MM.1S (cell line): ENCODE measurements around the gene VEGFC.

ENCODE experiments used
- DNase-seq: peaks from one replicate; pipeline ENCODE4 v3.0.0-alpha.2; 2015
- H2AFZ ChIP-seq: fragments of 300-600 bp; sonication (generic); 2 replicates; pipeline ENCODE4 v1.6.0; 2016; ENCODE audit warnings: antibody characterized with exemption, low read length
- H3F3A ChIP-seq: fragments of 300-600 bp; sonication (generic); 2 replicates; pipeline ENCODE4 v1.6.1; 2016; ENCODE audit warnings: mild to moderate bottlenecking, antibody characterized with exemption, low read length, moderate library complexity, mixed read lengths; ENCODE audit not compliant: insufficient read depth
- H3K27ac ChIP-seq: fragments of 300-600 bp; sonication (generic); 2 replicates; pipeline ENCODE4 v1.5.1; 2016; ENCODE audit warnings: mild to moderate bottlenecking, low read length
- H3K27me3 ChIP-seq: fragments of 300-600 bp; sonication (generic); replicated peaks from 2 replicates; pipeline ENCODE4 v1.6.0; 2016; ENCODE audit warnings: low read length; ENCODE audit not compliant: insufficient read depth
- H3K36me3 ChIP-seq: fragments of 300-600 bp; sonication (generic); replicated peaks from 2 replicates; pipeline ENCODE4 v1.6.1; 2016; ENCODE audit warnings: mild to moderate bottlenecking, low read length, mixed read lengths; ENCODE audit not compliant: insufficient read depth
- H3K4me1 ChIP-seq: fragments of 300-600 bp; sonication (generic); 2 replicates; pipeline ENCODE4 v1.6.1; 2016; ENCODE audit warnings: low read length, mixed read lengths
- H3K4me2 ChIP-seq: fragments of 300-600 bp; sonication (generic); 2 replicates; pipeline ENCODE4 v1.6.0; 2016; ENCODE audit warnings: low read depth, low read length
- H3K4me3 ChIP-seq: fragments of 300-600 bp; sonication (generic); 2 replicates; pipeline ENCODE4 v1.5.1; 2016; ENCODE audit warnings: low read length, mixed read lengths
- H3K79me2 ChIP-seq: fragments of 300-600 bp; sonication (generic); 2 replicates; pipeline ENCODE4 v1.6.1; 2016; ENCODE audit warnings: mixed run types, low read length, mixed read lengths
- H3K9ac ChIP-seq: fragments of 300-600 bp; sonication (generic); 2 replicates; pipeline ENCODE4 v1.6.1; 2016; ENCODE audit warnings: low read length, mixed read lengths
- H3K9me2 ChIP-seq: fragments of 300-600 bp; sonication (generic); replicated peaks from 2 replicates; pipeline ENCODE4 v1.6.1; 2016; ENCODE audit warnings: mild to moderate bottlenecking, low read length, mixed read lengths; ENCODE audit not compliant: insufficient read depth
- H3K9me3 ChIP-seq: fragments of 300-600 bp; sonication (generic); replicated peaks from 2 replicates; pipeline ENCODE4 v1.6.1; 2016; ENCODE audit warnings: mild to moderate bottlenecking, low read length, mixed read lengths; ENCODE audit not compliant: insufficient read depth
- H4K20me1 ChIP-seq: fragments of 300-600 bp; sonication (generic); 2 replicates; pipeline ENCODE4 v1.6.1; 2016; ENCODE audit warnings: mild to moderate bottlenecking, low read length, moderate library complexity, mixed read lengths; ENCODE audit not compliant: insufficient read depth
- CTCF ChIP-seq: fragments of 300-600 bp; sonication (generic); IDR thresholded peaks from 2 replicates; pipeline ENCODE4 v1.5.1; 2016; ENCODE audit warnings: antibody characterized with exemption, low read length, mixed read lengths
- EZH2 ChIP-seq: fragments of 300-600 bp; sonication (generic); optimal IDR thresholded peaks from 2 replicates; pipeline ENCODE3; 2017; ENCODE audit warnings: low read depth, mild to moderate bottlenecking, antibody characterized with exemption, low read length, mixed read lengths
- EZH2phosphoT487 ChIP-seq: fragments of 300-600 bp; sonication (generic); IDR thresholded peaks from 2 replicates; pipeline ENCODE4 v1.6.1; 2018; ENCODE audit warnings: antibody characterized with exemption, low read length

Gene VEGFC

DNA sequence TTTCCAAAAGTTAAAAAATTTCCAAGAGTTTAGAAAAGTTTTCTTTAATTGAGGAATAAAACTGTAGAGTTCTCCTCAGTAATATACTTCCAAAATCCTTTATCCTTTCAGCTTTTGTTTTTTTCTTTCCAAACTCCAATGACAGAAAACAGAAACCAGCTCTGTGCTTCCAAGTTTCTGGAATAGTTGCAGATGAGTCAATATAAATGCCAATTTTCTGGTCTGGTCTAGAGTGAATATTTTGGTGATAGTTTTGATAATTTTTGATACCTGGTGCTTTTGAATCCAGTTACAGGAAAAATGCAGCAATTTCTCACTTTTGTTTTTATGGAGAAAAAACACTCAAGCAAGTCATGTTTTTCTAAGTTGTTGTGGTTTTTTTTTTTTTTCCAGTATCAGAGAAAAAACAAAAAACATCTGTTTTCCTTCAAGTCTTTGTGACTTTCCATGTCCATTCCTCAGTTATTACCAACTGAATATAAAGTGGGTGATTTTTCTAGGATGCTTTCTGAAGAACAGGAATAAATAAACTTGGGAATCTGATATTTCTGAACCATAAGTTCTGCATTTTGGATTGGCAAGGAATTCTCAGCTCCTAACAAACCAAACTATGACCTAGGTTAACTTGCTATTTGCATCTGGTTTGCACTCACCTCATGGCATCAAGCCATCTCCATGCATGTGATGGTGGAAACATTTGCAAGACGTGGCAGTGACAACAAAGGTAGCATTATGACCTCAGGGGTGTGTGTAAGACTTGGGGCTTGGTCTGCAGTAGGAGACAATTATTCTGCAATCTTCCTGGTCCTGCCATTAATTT is 139.1 kb downstream of the VEGFC start:
- H3K27me3 ChIP-seq = no peaks in the 10 kb centered on the region
- no peak for TF ChIP-seq EZH2
- no peak for TF ChIP-seq CTCF
- TF ChIP-seq EZH2phosphoT487 = no peak
- H3K36me3 ChIP-seq = no peaks in the 10 kb centered on the region
- no peaks in the 10 kb centered on the region for H3K4me1 ChIP-seq
- H3K27ac ChIP-seq = no peak overlapping the region
- H3K9me3 ChIP-seq = no peaks in the 10 kb centered on the region
- H3K4me3 ChIP-seq = no peak overlapping the region
- H4K20me1 ChIP-seq = no peaks in the 10 kb centered on the region
- no peaks in the 10 kb centered on the region for H3K79me2 ChIP-seq
- H3K4me2 ChIP-seq = no peak overlapping the region
- no peaks in the 10 kb centered on the region for H3K9me2 ChIP-seq
- H2AFZ ChIP-seq = no peak overlapping the region
- H3K9ac ChIP-seq = no peak overlapping the region
- no peak for DNase-seq
- H3F3A ChIP-seq = no peaks in the 10 kb centered on the region

DNA sequence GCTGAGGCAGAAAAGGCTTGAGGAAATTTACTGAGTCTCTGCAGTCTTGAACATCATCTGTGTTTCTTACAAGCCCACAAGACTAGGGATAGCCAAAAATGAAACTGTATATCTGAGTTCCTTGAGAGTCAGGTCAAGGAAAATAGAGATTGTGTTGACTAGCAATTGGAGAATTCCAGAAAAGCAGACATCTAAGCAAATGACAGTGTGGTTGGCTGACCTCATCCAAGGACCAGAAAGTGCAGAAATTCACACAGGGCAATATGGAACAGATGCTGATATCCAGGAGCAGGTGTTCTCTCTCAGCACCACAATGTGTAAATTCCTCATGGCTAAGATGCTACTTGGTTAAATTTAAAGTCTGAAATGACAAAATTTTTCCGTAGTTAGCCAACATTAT is 146.4 kb downstream of the VEGFC start:
- TF ChIP-seq EZH2 = no peak
- TF ChIP-seq EZH2phosphoT487 = no peak
- TF ChIP-seq CTCF = no peak

GRCh38 chr4:176645246-176645960 is 147.3 kb downstream of the VEGFC start:
- no peaks in the 10 kb centered on the region for H3K79me2 ChIP-seq
- no peak overlapping the region for H3K27ac ChIP-seq
- H3K4me3 ChIP-seq = no peak overlapping the region
- DNase-seq = no peak
- TF ChIP-seq EZH2phosphoT487 (no peak), EZH2 (no peak), CTCF (no peak)
- no peaks in the 10 kb centered on the region for H3K27me3 ChIP-seq
- no peaks in the 10 kb centered on the region for H3K36me3 ChIP-seq
- no peaks in the 10 kb centered on the region for H3K4me1 ChIP-seq
- H3K4me2 ChIP-seq = no peak overlapping the region
- no peaks in the 10 kb centered on the region for H3F3A ChIP-seq
- no peaks in the 10 kb centered on the region for H4K20me1 ChIP-seq
- no peak overlapping the region for H2AFZ ChIP-seq
- H3K9me2 ChIP-seq = no peaks in the 10 kb centered on the region
- H3K9ac ChIP-seq = no peak overlapping the region
- H3K9me3 ChIP-seq = no peaks in the 10 kb centered on the region

More for the DNA sequence above, 146.4 kb downstream of the VEGFC start:
- Histone ChIP-seq H3K9ac (no peak overlapping the region), H3K79me2 (no peaks in the 10 kb centered on the region), H3K9me3 (no peaks in the 10 kb centered on the region), H3K4me2 (no peak overlapping the region), H3K4me1 (no peaks in the 10 kb centered on the region), H3K36me3 (no peaks in the 10 kb centered on the region), H3F3A (no peaks in the 10 kb centered on the region), H3K9me2 (no peaks in the 10 kb centered on the region), H3K27me3 (no peaks in the 10 kb centered on the region), H2AFZ (no peak overlapping the region), H4K20me1 (no peaks in the 10 kb centered on the region), H3K27ac (no peak overlapping the region), H3K4me3 (no peak overlapping the region)
- no peak for DNase-seq
